Naive thymus-derived CD4-positive, alpha-beta T cell (primary cell): ENCODE measurements around the gene FLAD1. TPM values are rescaled to one million over a fixed set of nuclear protein-coding genes. Genes with fewer than 3 reads are reported as not detected.
A peak's percentile ranks its signal among the peaks of the same experiment; 100 is the strongest.

Experiments used
- ATAC-seq: fragments of 150-1000 bp; cut with Tn5 transposase; 2 replicates; pipeline ENCODE4 v1.10.0; 2021; ENCODE audit warnings: mild to moderate bottlenecking, moderate library complexity
- CTCF ChIA-PET: fragments of 350-600 bp; sonication (Branson Sonifier 250); formaldehyde crosslinking; loops from one replicate; lab custom pipeline; 2021; ENCODE audit warnings: antibody characterized with exemption; lab: Charles Lee
- POLR2A ChIA-PET: fragments of 350-600 bp; sonication (Branson Sonifier 250); formaldehyde crosslinking; loops from one replicate; lab custom pipeline; 2021; ENCODE audit warnings: antibody characterized with exemption, inconsistent platforms; lab: Charles Lee
- DNase-seq, 9 donors: peaks; one replicate each; pipeline versions ENCODE4 v3.0.0 to v3.0.0-alpha.2; 2020 to 2022; ENCODE audit warnings: mixed read lengths in 1 of 9
- H3K27ac ChIP-seq: one replicate; pipeline ENCODE4 v1.7.0; 2013; ENCODE audit warnings: mild to moderate bottlenecking, low read depth, low read length, moderate library complexity
- H3K27me3 ChIP-seq, 2 donors: one replicate each; pipeline ENCODE4 v1.7.0; 2013; ENCODE audit warnings: low read length in 2 of 2, mild to moderate bottlenecking in 2 of 2, moderate library complexity in 2 of 2; ENCODE audit not compliant: control insufficient read depth in 2 of 2, insufficient read depth in 2 of 2
- H3K36me3 ChIP-seq, 3 experiments: 1 replicate in 2 of 3; 2 replicates in 1 of 3; pipeline ENCODE4 v1.7.0; 2013; ENCODE audit warnings: low read length in 3 of 3, mild to moderate bottlenecking in 3 of 3, moderate library complexity in 1 of 3; ENCODE audit not compliant: insufficient read depth in 3 of 3, control insufficient read depth in 2 of 3
- H3K4me1 ChIP-seq, 2 donors: one replicate each; pipeline ENCODE4 v1.7.0; 2013; ENCODE audit warnings: low read length in 2 of 2, mild to moderate bottlenecking in 2 of 2, moderate library complexity in 1 of 2; ENCODE audit not compliant: control insufficient read depth in 2 of 2, insufficient read depth in 2 of 2
- H3K4me3 ChIP-seq: 2 replicates; pipeline ENCODE4 v1.7.0; 2013; ENCODE audit warnings: mild to moderate bottlenecking, low read length
- H3K9me3 ChIP-seq, 3 experiments: 1 replicate in 2 of 3; 2 replicates in 1 of 3; pipeline ENCODE4 v1.7.0; 2013; ENCODE audit warnings: low read length in 3 of 3; ENCODE audit not compliant: control insufficient read depth in 2 of 3
- H3K27ac Mint-ChIP-seq, 9 donors: one replicate each; pipeline ENCODE4 v1.8.0; 2020 to 2022; ENCODE audit warnings: mixed read lengths in 9 of 9, mild to moderate bottlenecking in 8 of 9, moderate library complexity in 5 of 9, inconsistent platforms in 2 of 9
- H3K27me3 Mint-ChIP-seq, 5 donors: one replicate each; pipeline ENCODE4 v1.8.0; 2021 to 2022; ENCODE audit warnings: mixed read lengths in 5 of 5, mild to moderate bottlenecking in 1 of 5
- H3K36me3 Mint-ChIP-seq, 5 donors: one replicate each; pipeline ENCODE4 v1.8.0; 2020 to 2022; ENCODE audit warnings: mixed read lengths in 5 of 5, mild to moderate bottlenecking in 3 of 5, inconsistent platforms in 1 of 5
- H3K4me1 Mint-ChIP-seq, 7 donors: one replicate each; pipeline ENCODE4 v1.8.0; 2020 to 2022; ENCODE audit warnings: mixed read lengths in 7 of 7, mild to moderate bottlenecking in 3 of 7, inconsistent platforms in 1 of 7
- H3K4me3 Mint-ChIP-seq, 10 donors: one replicate each; pipeline ENCODE4 v1.8.0; 2020 to 2022; ENCODE audit warnings: mild to moderate bottlenecking in 10 of 10, mixed read lengths in 10 of 10, moderate library complexity in 6 of 10, inconsistent platforms in 2 of 10
- H3K9me3 Mint-ChIP-seq, 11 donors: one replicate each; pipeline ENCODE4 v1.8.0; 2020 to 2022; ENCODE audit warnings: mixed read lengths in 11 of 11, mild to moderate bottlenecking in 4 of 11, inconsistent platforms in 1 of 11, moderate library complexity in 1 of 11
- intact Hi-C, 2 donors: fragments of 100-400 bp; cut with micrococcal nuclease; formaldehyde crosslinking; loops; one replicate each; pipeline ENCODE4 v1.15.1; 2023
- polyA plus RNA-seq, 2 donors: library from polyadenylated mRNA; unstranded; fragments of 300-500 nt; fragmentation: Illumina TruSeq; gene quantifications; one replicate each; pipeline ENCODE4 v1.2.3, GENCODE V29; 2021
- total RNA-seq, 6 experiments: library from RNA in 5 of 6; stranded (reverse) in 5 of 6; gene quantifications; 1 replicate in 5 of 6; 2 replicates in 1 of 6; pipeline ENCODE4 v1.2.3 and lab custom pipeline; 2021 to 2026

FLAD1 gene
- total and polyA plus RNA-seq, 7 experiments from 2014 or later: 24.4 to 50.2 (median 45.8) TPM

- H3K4me1 ChIP-seq: peaks cover 55 to 56% of the 10 kb centered on the region in 2 donors
- no peaks in the 10 kb centered on the region for H3K9me3 ChIP-seq
- H3K4me3 ChIP-seq: peak overlapping the region; percentile 92
- intact Hi-C loops: loop anchor here in 1 of 2 donors (2.0 to 10.0 kb wide), 3 partner anchors 396 to 990 kb away; partner anchors contain the start of genes CREB3L4, IL6R, SLC39A1 and UBE2Q1
- peaks cover 4 to 27% (median 6%) of the 10 kb centered on the region in 5 donors for H3K36me3 Mint-ChIP-seq
- peak overlapping the region; percentile 97 to 100 (median 99) for H3K27ac Mint-ChIP-seq
- ChIA-PET POLR2A (interaction anchor here (0.5 to 13.7 kb wide), 17 partner anchors 10 to 251 kb away, joined by 3 to 160 read pairs (median 5); partner anchors contain the start of genes CKS1B, FLAD1, KRTCAP2 and PMVK), CTCF (interaction anchor here (0.5 to 9.3 kb wide), 11 partner anchors 18 to 398 kb away, joined by 3 to 101 read pairs (median 6); partner anchors contain the start of genes EFNA4, KRTCAP2 and PMVK)
- peaks cover 8 to 37% (median 9%) of the 10 kb centered on the region in 3 experiments for H3K36me3 ChIP-seq
- H3K4me1 Mint-ChIP-seq: peaks cover 56 to 80% (median 74%) of the 10 kb centered on the region in 7 donors
- DNase-seq (no peak), ATAC-seq (no peak)
- peak overlapping the region; percentile 92 to 99 (median 98) for H3K4me3 Mint-ChIP-seq
- H3K9me3 Mint-ChIP-seq: peaks cover 0 to 4% (median 0%) of the 10 kb centered on the region in 11 donors
- no peaks in the 10 kb centered on the region for H3K27me3 ChIP-seq
- peak overlapping the region; percentile 96 for H3K27ac ChIP-seq
- H3K27me3 Mint-ChIP-seq: no peaks in the 10 kb centered on the region
Measured at GRCh38 chr1:154954541-154954940, 28.6 kb upstream of the FLAD1 start.

DNA sequence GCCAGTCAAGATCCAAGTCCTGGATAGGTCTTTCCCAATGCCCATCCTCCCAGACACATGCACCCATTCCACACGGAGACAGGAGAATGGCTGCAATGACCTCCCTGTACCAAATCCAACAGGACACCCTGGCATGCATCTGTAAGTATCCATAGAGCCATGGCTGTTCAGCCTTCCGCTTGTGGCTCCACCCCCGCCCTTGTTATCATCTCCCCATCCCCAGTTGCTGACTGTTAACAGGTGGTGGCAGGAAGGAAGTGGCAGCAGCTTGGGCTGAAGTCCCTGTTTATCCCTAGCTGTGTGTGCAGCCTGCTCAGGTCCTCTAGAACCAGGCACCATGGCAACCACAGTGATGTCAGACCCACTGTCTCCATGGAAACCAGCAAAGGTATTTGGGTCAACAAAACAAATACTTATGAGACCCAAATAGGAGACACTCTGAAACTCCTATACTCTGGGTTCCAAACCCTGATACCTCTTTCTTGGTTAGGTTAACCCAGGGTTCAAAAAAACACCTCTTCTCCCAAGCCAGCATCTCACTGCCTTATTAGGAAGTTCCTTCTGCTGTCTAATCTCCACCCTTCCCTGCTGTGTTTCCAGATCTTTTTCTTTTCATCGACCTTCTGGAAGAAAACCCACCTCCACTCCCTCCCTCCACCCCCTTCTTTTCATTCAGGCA is 28.0 kb upstream of the FLAD1 start:
- Mint-ChIP-seq H3K36me3 (peaks cover 4 to 27% (median 6%) of the 10 kb centered on the region in 5 donors), H3K9me3 (peaks cover 0 to 4% (median 0%) of the 10 kb centered on the region in 11 donors)
- intact Hi-C loops: loop anchor here (1.0 to 10.0 kb wide), 13 partner anchors 18 to 990 kb away; partner anchors contain the start of genes CKS1B (in 2 of the 2), UBE2Q1 (in 2 of the 2), ADAR (in 1 of the 2) and CREB3L4 (in 1 of the 2)

GRCh38 chr1:154955718-154956543 is 27.2 kb upstream of the FLAD1 start, which contains the start of gene PBXIP1:
PBXIP1 (minus strand) TSS chr1:154956099; CDS start chr1:154953721, 2,378 bp downstream.
- Histone ChIP-seq H3K4me3 (peak within 1 kb of the TSS; percentile 92), H3K36me3 (peaks cover 0 to 31% (median 4%) of the 10 kb centered on the region in 3 experiments), H3K4me1 (peaks cover 53 to 54% of the 10 kb centered on the region in 2 donors), H3K27ac (peak within 1 kb of the TSS; percentile 96), H3K9me3 (no peaks in the 10 kb centered on the region), H3K27me3 (no peaks in the 10 kb centered on the region)
- Mint-ChIP-seq H3K9me3 (peaks cover 0 to 4% (median 0%) of the 10 kb centered on the region in 11 donors), H3K27me3 (no peaks in the 10 kb centered on the region), H3K4me3 (peak within 1 kb of the TSS; percentile 92 to 99 (median 98)), H3K36me3 (peaks cover 0 to 20% (median under 1%) of the 10 kb centered on the region in 5 donors), H3K4me1 (peaks cover 59 to 87% (median 76%) of the 10 kb centered on the region in 7 donors), H3K27ac (peak within 1 kb of the TSS; percentile 97 to 100 (median 99))
- CTCF ChIA-PET: interaction anchor here (0.6 to 9.3 kb wide), 19 partner anchors 18 to 1257 kb away, joined by 3 to 101 read pairs (median 5); partner anchors contain the start of genes KRTCAP2, PMF1 and PMVK
- DNase-seq (peak; percentile 56 to 95 (median 92)), ATAC-seq (peak; percentile 58)
- POLR2A ChIA-PET: interaction anchor here (0.5 to 13.7 kb wide), 29 partner anchors 8 to 571 kb away, joined by 3 to 160 read pairs (median 4); partner anchors contain the start of genes CKS1B, FLAD1, KRTCAP2 and PMVK
- intact Hi-C loops: loop anchor here (1.0 to 10.0 kb wide), 14 partner anchors 18 to 991 kb away; partner anchors contain the start of genes CKS1B (in 2 of the 2), FLAD1 (in 2 of the 2), UBE2Q1 (in 2 of the 2) and ADAR (in 1 of the 2)

More for the DNA sequence above, 28.0 kb upstream of the FLAD1 start:
- DNase-seq: peak; percentile 61 to 99 (median 95)
- Histone ChIP-seq H3K4me1 (peaks cover 55 to 56% of the 10 kb centered on the region in 2 donors), H3K27ac (peak overlapping the region; percentile 96), H3K36me3 (peaks cover 8 to 38% (median 9%) of the 10 kb centered on the region in 3 experiments), H3K27me3 (no peaks in the 10 kb centered on the region), H3K4me3 (peak overlapping the region; percentile 92), H3K9me3 (no peaks in the 10 kb centered on the region)
- POLR2A ChIA-PET: interaction anchor here (0.6 to 13.7 kb wide), 26 partner anchors 9 to 570 kb away, joined by 3 to 160 read pairs (median 5); partner anchors contain the start of genes CKS1B, FLAD1, KRTCAP2 and PMVK
- Mint-ChIP-seq H3K4me1 (peaks cover 59 to 86% (median 77%) of the 10 kb centered on the region in 7 donors), H3K27me3 (no peaks in the 10 kb centered on the region), H3K4me3 (peak overlapping the region; percentile 92 to 99 (median 98)), H3K27ac (peak overlapping the region; percentile 97 to 100 (median 99))
- CTCF ChIA-PET: interaction anchor here (0.6 to 9.3 kb wide), 19 partner anchors 17 to 1258 kb away, joined by 3 to 101 read pairs (median 5); partner anchors contain the start of genes EFNA4, KRTCAP2, PMF1 and PMVK
- ATAC-seq: peak; percentile 89

DNA sequence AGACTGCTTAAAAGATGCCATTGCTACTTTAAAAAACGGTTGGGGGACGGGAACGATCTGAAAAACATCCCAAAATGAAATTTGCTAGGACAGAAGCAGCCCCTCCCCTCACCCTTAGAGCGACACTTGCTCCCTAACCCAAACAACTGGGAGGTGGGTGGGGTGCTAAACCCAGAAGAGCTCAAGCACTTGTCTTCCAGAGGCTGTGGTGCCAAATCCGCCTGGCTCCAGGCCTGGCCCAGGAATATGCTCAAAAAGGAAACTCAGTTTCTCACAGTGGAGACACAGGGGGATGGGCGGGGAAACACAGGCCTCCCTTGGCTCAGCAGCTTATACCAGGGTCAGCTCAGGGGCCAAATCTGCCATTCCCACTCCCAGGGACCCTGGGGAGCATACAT is 26.6 kb upstream of the FLAD1 start:
- Mint-ChIP-seq H3K4me1 (peaks cover 56 to 84% (median 74%) of the 10 kb centered on the region in 7 donors), H3K36me3 (peaks cover 0 to 20% (median 0%) of the 10 kb centered on the region in 5 donors), H3K27ac (peak overlapping the region; percentile 97 to 100 (median 99)), H3K9me3 (peaks cover 0 to 4% (median 0%) of the 10 kb centered on the region in 11 donors), H3K27me3 (no peaks in the 10 kb centered on the region), H3K4me3 (peak overlapping the region; percentile 92 to 99 (median 98))
- Histone ChIP-seq H3K4me3 (peak overlapping the region; percentile 92), H3K27me3 (no peaks in the 10 kb centered on the region), H3K36me3 (peaks cover 0 to 29% (median 0%) of the 10 kb centered on the region in 3 experiments), H3K4me1 (peaks cover 47 to 48% of the 10 kb centered on the region in 2 donors), H3K27ac (peak overlapping the region; percentile 96), H3K9me3 (no peaks in the 10 kb centered on the region)
- intact Hi-C loops: loop anchor here (1.0 to 10.0 kb wide), 7 partner anchors 27 to 992 kb away; partner anchors contain the start of genes ADAR (in 1 of the 2), CREB3L4 (in 1 of the 2), EFNA4 (in 1 of the 2) and FLAD1 (in 1 of the 2)
- ChIA-PET POLR2A (interaction anchor here (0.7 to 13.7 kb wide), 17 partner anchors 8 to 399 kb away, joined by 3 to 160 read pairs (median 6); partner anchors contain the start of genes CKS1B, FLAD1, PMVK and SHC1), CTCF (interaction anchor here (1.0 to 9.3 kb wide), 7 partner anchors 20 to 216 kb away, joined by 3 to 101 read pairs (median 9); partner anchors contain the start of genes KRTCAP2 and PMVK)
- DNase-seq (no peak), ATAC-seq (no peak)

DNA sequence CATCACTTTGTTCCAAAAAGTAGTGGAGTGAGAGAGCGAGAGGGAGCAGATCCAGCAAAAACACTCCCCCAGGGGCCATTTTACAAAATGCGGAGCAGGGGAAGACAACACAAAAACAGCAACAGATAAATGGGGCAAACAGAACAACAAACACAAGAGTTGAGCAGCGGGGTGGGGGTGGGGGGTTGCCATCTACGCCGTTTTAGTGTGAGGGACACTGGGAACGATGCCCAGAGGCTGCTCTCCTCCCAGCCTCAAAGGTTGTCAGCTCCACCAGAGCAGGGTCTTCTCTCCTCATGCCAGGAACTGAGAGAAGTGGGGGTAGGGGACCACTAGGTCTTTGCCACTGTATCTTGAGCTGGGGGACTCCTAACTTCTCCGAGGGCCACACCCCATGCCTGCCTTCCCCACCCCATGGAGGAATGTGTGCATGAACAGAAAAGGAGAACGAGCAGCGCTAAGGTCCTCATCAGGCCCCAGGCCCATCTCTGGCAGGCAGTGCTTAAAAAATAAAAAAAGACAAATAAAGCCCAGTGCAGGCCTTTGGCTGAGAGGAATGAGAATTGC is 26.0 kb upstream of the FLAD1 start:
- H3K9me3 Mint-ChIP-seq: peaks cover 0 to 4% (median 0%) of the 10 kb centered on the region in 11 donors
- peak overlapping the region; percentile 96 for H3K27ac ChIP-seq
- H3K36me3 ChIP-seq: peaks cover 0 to 31% (median 0%) of the 10 kb centered on the region in 3 experiments
- POLR2A ChIA-PET: interaction anchor here (0.7 to 13.7 kb wide), 8 partner anchors 7 to 399 kb away, joined by 3 to 160 read pairs (median 16); partner anchors contain the start of genes CKS1B, PMVK and SHC1
- no peaks in the 10 kb centered on the region for H3K27me3 Mint-ChIP-seq
- H3K4me3 Mint-ChIP-seq: peak overlapping the region in 4 of 10 donors; percentile 16 to 99 (median 76)
- peaks cover 50 to 79% (median 70%) of the 10 kb centered on the region in 7 donors for H3K4me1 Mint-ChIP-seq
- H3K27me3 ChIP-seq: no peaks in the 10 kb centered on the region
- CTCF ChIA-PET: interaction anchor here (1.0 to 9.3 kb wide), 3 partner anchors 44 to 59 kb away, joined by 3 to 101 read pairs (median 9); no protein-coding TSS in a partner anchor
- no peak for DNase-seq
- no peaks in the 10 kb centered on the region for H3K9me3 ChIP-seq
- peaks cover 0 to 17% (median 0%) of the 10 kb centered on the region in 5 donors for H3K36me3 Mint-ChIP-seq
- H3K4me1 ChIP-seq: peaks cover 43 to 44% of the 10 kb centered on the region in 2 donors
- ATAC-seq: no peak
- H3K4me3 ChIP-seq: no peak overlapping the region
- intact Hi-C loops: loop anchor here (5.0 to 10.0 kb wide), 5 partner anchors 105 to 992 kb away; partner anchors contain the start of genes ADAR (in 1 of the 2), CREB3L4 (in 1 of the 2), EFNA4 (in 1 of the 2) and IL6R (in 1 of the 2)
- peak overlapping the region; percentile 82 to 100 (median 99) for H3K27ac Mint-ChIP-seq
